AG09319 (cell line): ENCODE measurements around the gene GAK.

Source experiments
- DNase-seq: peaks from one replicate; pipeline ENCODE4 v3.0.0-alpha.2; 2010; ENCODE audit warnings: low read depth; ENCODE audit errors: extremely low read depth
- CTCF ChIP-seq: IDR thresholded peaks from 2 replicates; pipeline ENCODE4 v1.5.1; 2011; ENCODE audit warnings: low read depth, mild to moderate bottlenecking, inconsistent platforms, low read length, moderate library complexity

GAK gene

GRCh38 chr4:892780-893179, 39.3 kb downstream of the GAK start:
- no peak for DNase-seq
- TF ChIP-seq CTCF: no peak

DNA sequence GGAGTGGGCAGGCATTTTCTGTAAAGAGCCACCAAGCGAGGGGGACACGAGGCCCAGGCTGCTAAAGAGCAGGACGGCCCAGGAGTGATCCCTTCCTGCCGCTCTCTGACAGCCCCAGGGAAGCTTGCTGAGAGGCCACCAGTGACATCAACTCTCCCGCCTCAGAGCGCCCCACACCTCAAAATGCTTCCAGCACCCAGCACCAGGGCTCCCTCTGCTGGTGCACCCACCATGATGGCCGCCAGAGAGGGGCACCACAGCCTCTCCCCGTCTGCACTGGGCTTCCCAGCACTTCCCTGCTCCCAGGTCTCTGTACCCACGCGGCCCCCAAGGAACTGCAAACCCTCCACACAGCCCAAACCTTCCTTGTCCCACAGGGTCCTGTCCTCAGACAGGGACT, 40.4 kb downstream of the GAK start:
- DNase-seq: no peak
- peak; percentile 10 for TF ChIP-seq CTCF

- no peak for DNase-seq
- no peak for TF ChIP-seq CTCF
These were observed 42.0 kb downstream of the GAK start for GRCh38 chr4:890036-890695.

- TF ChIP-seq CTCF: no peak
- no peak for DNase-seq
These were observed 42.6 kb downstream of the GAK start for GRCh38 chr4:889516-889915.

- no peak for DNase-seq
- no peak for TF ChIP-seq CTCF
These were observed 44.1 kb downstream of the GAK start for GRCh38 chr4:888029-888428.

GRCh38 chr4:887034-887763, 44.9 kb downstream of the GAK start:
- no peak for TF ChIP-seq CTCF
- no peak for DNase-seq

DNA sequence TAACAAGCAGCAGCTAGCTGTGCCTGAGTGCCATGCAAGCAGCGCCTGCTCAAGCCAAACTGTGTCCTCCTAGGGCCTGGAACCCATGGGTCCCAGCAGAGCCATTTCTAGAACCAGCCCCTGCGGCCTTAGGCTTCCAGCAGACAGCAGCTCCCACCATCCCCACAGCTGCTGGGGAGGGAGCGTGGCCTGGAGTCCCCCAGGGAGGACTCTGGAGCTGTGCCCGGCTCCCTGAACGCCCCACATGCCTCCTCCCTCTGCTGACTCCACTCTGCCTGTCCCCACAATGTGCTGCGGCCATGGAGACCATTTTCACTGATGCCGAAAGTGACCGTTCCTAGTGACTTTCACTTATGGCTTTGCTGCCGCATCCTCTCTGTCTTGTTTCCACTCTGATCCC, 45.9 kb downstream of the GAK start:
- no peak for TF ChIP-seq CTCF
- no peak for DNase-seq
